OCI-LY3 (cell line): ENCODE results near the gene SLCO2A1.

Experiments used
- H2AFZ ChIP-seq: fragments of 200-600, 300-600 bp; shearing (Covaris generic); 2 replicates; pipeline ENCODE4 v1.6.0; 2014; ENCODE audit warnings: antibody characterized with exemption, low read depth, low read length
- H3K27ac ChIP-seq: fragments of 200-600, 300-600 bp; sonication (generic); 2 replicates; pipeline ENCODE4 v1.5.1; 2014; ENCODE audit warnings: mild to moderate bottlenecking, low read length, moderate library complexity, mixed read lengths
- H3K27me3 ChIP-seq: fragments of 200-600, 300-600 bp; sonication (generic); 2 replicates; pipeline ENCODE4 v1.6.1; 2014; ENCODE audit warnings: low read depth, low read length, mixed read lengths
- H3K36me3 ChIP-seq: fragments of 200-600, 300-600 bp; sonication (generic); replicated peaks from 2 replicates; pipeline ENCODE3; 2014; ENCODE audit warnings: low read depth, low read length, mixed read lengths
- H3K4me1 ChIP-seq: fragments of 300-600, 200-600 bp; sonication (generic); 2 replicates; pipeline ENCODE4 v1.6.1; 2014; ENCODE audit warnings: low read length, mixed read lengths
- H3K4me2 ChIP-seq: fragments of 200-600, 300-600 bp; sonication (generic); 2 replicates; pipeline ENCODE4 v1.6.1; 2014; ENCODE audit warnings: low read length, mixed read lengths
- H3K4me3 ChIP-seq: fragments of 300-600, 200-600 bp; sonication (generic); 2 replicates; pipeline ENCODE4 v1.5.1; 2014; ENCODE audit warnings: antibody characterized with exemption, mild to moderate bottlenecking, low read length, moderate library complexity
- H3K79me2 ChIP-seq: fragments of 300-600, 200-600 bp; shearing (Covaris generic); 2 replicates; pipeline ENCODE4 v1.6.1; 2014; ENCODE audit warnings: mild to moderate bottlenecking, low read length, mixed read lengths
- H3K9ac ChIP-seq: fragments of 300-600, 200-600 bp; shearing (Covaris generic); 2 replicates; pipeline ENCODE4 v1.6.0; 2014; ENCODE audit warnings: mild to moderate bottlenecking, low read length, moderate library complexity
- H3K9me3 ChIP-seq: fragments of 200-600, 300-600 bp; shearing (Covaris generic); 2 replicates; pipeline ENCODE4 v1.6.1; 2014; ENCODE audit warnings: low read length, mixed read lengths; ENCODE audit not compliant: insufficient read depth
- H4K20me1 ChIP-seq: fragments of 200-600, 300-600 bp; sonication (generic); 2 replicates; pipeline ENCODE4 v1.6.1; 2016; ENCODE audit warnings: low read length, mixed read lengths; ENCODE audit not compliant: insufficient read depth
- EZH2phosphoT487 ChIP-seq: fragments of 200-600 bp; shearing (Covaris generic); IDR thresholded peaks from 2 replicates; pipeline ENCODE4 v1.6.1; 2018; ENCODE audit warnings: antibody characterized with exemption, mixed run types, low read depth
- TF ChIP-seq, protein P1 (sequence below): fragments of 200-600, 300-600 bp; sonication (generic); IDR thresholded peaks from 2 replicates; pipeline ENCODE4 v1.5.1; 2014; ENCODE audit warnings: antibody characterized with exemption, low read length, low read depth

The SLCO2A1 gene

GRCh38 chr3:133998691-133999241 lies 31.0 kb downstream of the SLCO2A1 start:
- no peaks in the 10 kb centered on the region for H3K9me3 ChIP-seq
- no peaks in the 10 kb centered on the region for H3K79me2 ChIP-seq
- no peaks in the 10 kb centered on the region for H3K4me1 ChIP-seq
- no peak overlapping the region for H3K27ac ChIP-seq
- no peak overlapping the region for H2AFZ ChIP-seq
- no peak for TF ChIP-seq EZH2phosphoT487
- TF ChIP-seq, protein P1, sequence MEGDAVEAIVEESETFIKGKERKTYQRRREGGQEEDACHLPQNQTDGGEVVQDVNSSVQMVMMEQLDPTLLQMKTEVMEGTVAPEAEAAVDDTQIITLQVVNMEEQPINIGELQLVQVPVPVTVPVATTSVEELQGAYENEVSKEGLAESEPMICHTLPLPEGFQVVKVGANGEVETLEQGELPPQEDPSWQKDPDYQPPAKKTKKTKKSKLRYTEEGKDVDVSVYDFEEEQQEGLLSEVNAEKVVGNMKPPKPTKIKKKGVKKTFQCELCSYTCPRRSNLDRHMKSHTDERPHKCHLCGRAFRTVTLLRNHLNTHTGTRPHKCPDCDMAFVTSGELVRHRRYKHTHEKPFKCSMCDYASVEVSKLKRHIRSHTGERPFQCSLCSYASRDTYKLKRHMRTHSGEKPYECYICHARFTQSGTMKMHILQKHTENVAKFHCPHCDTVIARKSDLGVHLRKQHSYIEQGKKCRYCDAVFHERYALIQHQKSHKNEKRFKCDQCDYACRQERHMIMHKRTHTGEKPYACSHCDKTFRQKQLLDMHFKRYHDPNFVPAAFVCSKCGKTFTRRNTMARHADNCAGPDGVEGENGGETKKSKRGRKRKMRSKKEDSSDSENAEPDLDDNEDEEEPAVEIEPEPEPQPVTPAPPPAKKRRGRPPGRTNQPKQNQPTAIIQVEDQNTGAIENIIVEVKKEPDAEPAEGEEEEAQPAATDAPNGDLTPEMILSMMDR = no peak
- H3K27me3 ChIP-seq = peaks cover 47% of the 10 kb centered on the region
- H3K4me2 ChIP-seq = no peak overlapping the region
- no peak overlapping the region for H3K4me3 ChIP-seq
- H3K9ac ChIP-seq = no peak overlapping the region
- H4K20me1 ChIP-seq = no peaks in the 10 kb centered on the region
- H3K36me3 ChIP-seq = no peaks in the 10 kb centered on the region

- Histone ChIP-seq H2AFZ (no peak overlapping the region), H3K27ac (no peak overlapping the region)
Measured at GRCh38 chr3:133997871-133998635, 31.7 kb downstream of the SLCO2A1 start.

DNA sequence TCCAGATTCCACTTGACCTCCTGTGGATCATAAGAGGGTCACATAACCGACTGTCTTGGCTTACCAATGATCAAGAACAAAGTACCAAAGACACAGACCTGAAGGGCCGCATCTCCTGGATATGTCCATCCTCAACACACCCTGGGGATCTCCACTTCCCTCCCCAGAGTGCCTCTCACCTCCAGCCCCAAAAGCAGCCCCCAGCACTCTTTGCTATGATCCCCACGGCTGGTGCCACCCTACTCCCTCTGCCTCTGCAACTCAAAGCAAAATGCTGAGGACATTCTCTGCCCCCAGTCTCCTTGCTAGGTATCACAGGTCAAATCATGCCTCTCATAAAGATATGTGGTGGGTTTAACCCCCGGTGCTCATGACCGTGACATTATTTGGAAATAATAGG lies 32.7 kb downstream of the SLCO2A1 start:
- Histone ChIP-seq H3K27ac (no peak overlapping the region), H2AFZ (no peak overlapping the region), H3K79me2 (no peaks in the 10 kb centered on the region)

More at GRCh38 chr3:133997871-133998635, 31.7 kb downstream of the SLCO2A1 start:
- TF ChIP-seq, protein P1 = no peak
- TF ChIP-seq EZH2phosphoT487 = no peak
- Histone ChIP-seq H4K20me1 (no peaks in the 10 kb centered on the region), H3K4me1 (no peaks in the 10 kb centered on the region), H3K4me2 (no peak overlapping the region), H3K9ac (no peak overlapping the region), H3K27me3 (peaks cover 51% of the 10 kb centered on the region), H3K79me2 (no peaks in the 10 kb centered on the region), H3K4me3 (no peak overlapping the region), H3K36me3 (no peaks in the 10 kb centered on the region), H3K9me3 (no peaks in the 10 kb centered on the region)

GRCh38 chr3:133996251-133996661 lies 33.5 kb downstream of the SLCO2A1 start:
- Histone ChIP-seq H3K4me2 (no peak overlapping the region), H3K36me3 (no peaks in the 10 kb centered on the region), H2AFZ (no peak overlapping the region), H3K4me1 (no peaks in the 10 kb centered on the region), H3K4me3 (no peak overlapping the region), H4K20me1 (no peaks in the 10 kb centered on the region), H3K27me3 (peaks cover 49% of the 10 kb centered on the region), H3K9ac (no peak overlapping the region), H3K79me2 (no peaks in the 10 kb centered on the region), H3K9me3 (no peaks in the 10 kb centered on the region), H3K27ac (no peak overlapping the region)
- no peak for TF ChIP-seq EZH2phosphoT487
- TF ChIP-seq, protein P1 = no peak

More for the DNA sequence above, 32.7 kb downstream of the SLCO2A1 start:
- TF ChIP-seq EZH2phosphoT487 = no peak
- TF ChIP-seq, protein P1 = no peak
- Histone ChIP-seq H3K36me3 (no peaks in the 10 kb centered on the region), H3K4me3 (no peak overlapping the region), H3K27me3 (peaks cover 55% of the 10 kb centered on the region), H3K4me1 (no peaks in the 10 kb centered on the region), H3K4me2 (no peak overlapping the region), H3K9me3 (no peaks in the 10 kb centered on the region), H4K20me1 (no peaks in the 10 kb centered on the region), H3K9ac (no peak overlapping the region)
